MM.1S (cell line): ENCODE data around the gene PRICKLE3.

Experiments
- CTCF ChIP-seq: fragments of 300-600 bp; sonication (generic); IDR thresholded peaks from 2 replicates; pipeline ENCODE4 v1.5.1; 2016; ENCODE audit warnings: antibody characterized with exemption, low read length, mixed read lengths
- EZH2 ChIP-seq: fragments of 300-600 bp; sonication (generic); optimal IDR thresholded peaks from 2 replicates; pipeline ENCODE3; 2017; ENCODE audit warnings: low read depth, mild to moderate bottlenecking, antibody characterized with exemption, low read length, mixed read lengths
- EZH2phosphoT487 ChIP-seq: fragments of 300-600 bp; sonication (generic); IDR thresholded peaks from 2 replicates; pipeline ENCODE4 v1.6.1; 2018; ENCODE audit warnings: antibody characterized with exemption, low read length

- TF ChIP-seq CTCF (no peak), EZH2 (no peak), EZH2phosphoT487 (no peak)
Observed at GRCh38 chrX:49139713-49140112, 46.5 kb downstream of the PRICKLE3 start.
